ENCODE data around the gene MTUS2. TPM values are rescaled to one million over a fixed set of nuclear protein-coding genes. Genes with fewer than 3 reads are reported as not detected.

Gene MTUS2
- total RNA-seq, 3 donors from 2014 or later, result not detected

DNA sequence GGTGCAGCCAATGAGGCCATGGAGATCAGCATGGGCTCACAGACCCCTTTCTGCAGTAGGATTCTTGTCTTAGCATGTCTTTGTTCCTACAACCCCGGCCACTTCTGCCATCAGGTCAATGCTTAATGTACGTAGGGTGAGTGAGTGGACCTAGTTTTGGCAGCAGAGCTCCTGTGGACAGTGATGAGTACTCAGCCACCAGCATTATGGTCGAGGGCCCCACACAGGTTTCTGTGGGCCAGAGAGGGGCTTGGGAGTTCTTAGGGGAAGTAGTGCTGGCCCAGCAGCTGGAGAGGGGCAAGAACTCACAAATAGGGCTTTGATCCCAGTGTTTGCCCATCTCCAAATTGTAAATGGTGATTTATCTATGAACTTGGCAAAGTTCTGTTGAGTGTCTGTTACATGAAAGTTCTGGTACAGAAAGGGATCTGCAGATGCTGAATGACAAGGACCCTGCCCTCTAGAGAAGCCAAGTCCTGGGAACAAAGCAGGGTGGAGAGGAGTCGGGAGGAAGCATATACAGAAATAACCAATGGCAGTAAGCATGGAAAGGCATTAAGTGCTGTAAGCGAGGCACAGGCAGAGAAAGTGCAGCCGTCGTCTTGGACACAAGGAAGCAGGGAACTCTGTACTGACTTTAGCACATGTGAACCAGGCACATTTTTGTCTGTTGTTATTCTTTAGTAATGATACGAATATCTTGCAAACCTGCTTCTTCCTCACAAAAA, 185.1 kb downstream of the MTUS2 start:
- H3K4me1 Mint-ChIP-seq (ENCODE audit: low read depth), result no peaks in the 10 kb centered on the region
- DNase-seq, result no peak
- H3K27me3 Mint-ChIP-seq (ENCODE audit: low read depth), result peaks cover 5% of the 10 kb centered on the region
- no peak for ATAC-seq
- no peaks in the 10 kb centered on the region for H3K36me3 Mint-ChIP-seq (ENCODE audit: insufficient read depth)
- peaks cover 10% of the 10 kb centered on the region for H3K9me3 Mint-ChIP-seq
- H3K4me3 Mint-ChIP-seq, result no peak overlapping the region

GRCh38 chr13:29005763-29006120, 185.6 kb downstream of the MTUS2 start:
- ATAC-seq, result no peak
- Mint-ChIP-seq H3K27me3 (ENCODE audit: low read depth) (peaks cover 6% of the 10 kb centered on the region), H3K4me1 (ENCODE audit: low read depth) (no peaks in the 10 kb centered on the region), H3K36me3 (ENCODE audit: insufficient read depth) (no peaks in the 10 kb centered on the region), H3K4me3 (no peak overlapping the region), H3K9me3 (peaks cover 8% of the 10 kb centered on the region)
- DNase-seq, result no peak

DNA sequence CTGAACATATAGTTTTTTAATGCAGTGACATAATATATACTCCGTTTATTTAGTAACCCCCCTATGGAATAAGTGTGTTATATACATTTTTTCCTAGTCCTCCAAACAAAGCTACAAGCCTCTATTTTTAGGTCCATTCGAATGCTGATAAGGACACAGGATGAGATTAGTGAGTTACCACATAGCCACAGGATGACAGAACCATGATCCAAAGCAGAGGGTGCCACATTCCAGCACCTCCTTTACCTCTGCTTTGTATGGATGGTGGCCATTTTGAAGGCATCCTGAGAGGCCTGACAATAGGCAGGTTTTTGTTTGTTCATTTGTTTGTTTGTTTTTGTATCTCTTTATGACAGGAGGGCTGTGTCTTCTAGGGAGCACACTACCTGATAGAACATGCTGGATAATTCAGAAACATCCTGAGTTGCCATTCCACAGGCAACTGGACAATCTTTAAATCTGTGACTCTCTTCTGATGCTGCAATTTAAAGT, 186.3 kb downstream of the MTUS2 start:
- no peak overlapping the region for H3K4me3 Mint-ChIP-seq
- no peaks in the 10 kb centered on the region for H3K36me3 Mint-ChIP-seq (ENCODE audit: insufficient read depth)
- no peaks in the 10 kb centered on the region for H3K4me1 Mint-ChIP-seq (ENCODE audit: low read depth)
- ATAC-seq (no peak), DNase-seq (no peak)
- peaks cover 4% of the 10 kb centered on the region for H3K27me3 Mint-ChIP-seq (ENCODE audit: low read depth)
- H3K9me3 Mint-ChIP-seq, result peaks cover 2% of the 10 kb centered on the region

- DNase-seq, result no peak
- no peak overlapping the region for H3K4me3 Mint-ChIP-seq
- no peaks in the 10 kb centered on the region for H3K36me3 Mint-ChIP-seq (ENCODE audit: insufficient read depth)
- no peak for ATAC-seq
- H3K4me1 Mint-ChIP-seq (ENCODE audit: low read depth), result no peaks in the 10 kb centered on the region
- H3K27me3 Mint-ChIP-seq (ENCODE audit: low read depth), result peaks cover 4% of the 10 kb centered on the region
- H3K9me3 Mint-ChIP-seq, result no peaks in the 10 kb centered on the region
These were observed 188.2 kb downstream of the MTUS2 start for GRCh38 chr13:29008296-29008695.

DNA sequence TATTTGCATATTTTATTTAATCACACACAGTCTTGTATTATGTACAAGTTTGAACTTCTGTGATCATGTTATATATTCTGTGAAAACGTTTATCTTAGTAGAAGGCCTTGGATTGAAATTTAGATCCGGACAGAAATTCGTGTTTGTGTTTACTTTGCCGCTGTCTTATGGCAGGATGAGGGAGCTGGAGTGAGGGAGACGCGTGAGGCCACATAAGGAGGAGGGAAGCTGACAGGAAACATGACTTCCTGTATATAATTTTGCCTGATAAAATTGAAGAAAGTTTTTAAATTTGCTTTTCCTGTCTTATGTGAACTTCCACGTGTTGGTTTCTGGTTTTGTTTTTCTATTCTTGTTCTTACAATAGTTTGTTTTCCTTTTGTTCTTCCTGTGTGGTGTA, 200.2 kb downstream of the MTUS2 start:
- ATAC-seq, result no peak
- Mint-ChIP-seq H3K27me3 (ENCODE audit: low read depth) (no peaks in the 10 kb centered on the region), H3K4me3 (no peak overlapping the region), H3K9me3 (no peaks in the 10 kb centered on the region), H3K36me3 (ENCODE audit: insufficient read depth) (no peaks in the 10 kb centered on the region), H3K4me1 (ENCODE audit: low read depth) (peaks cover 7% of the 10 kb centered on the region)
- DNase-seq, result no peak

DNA sequence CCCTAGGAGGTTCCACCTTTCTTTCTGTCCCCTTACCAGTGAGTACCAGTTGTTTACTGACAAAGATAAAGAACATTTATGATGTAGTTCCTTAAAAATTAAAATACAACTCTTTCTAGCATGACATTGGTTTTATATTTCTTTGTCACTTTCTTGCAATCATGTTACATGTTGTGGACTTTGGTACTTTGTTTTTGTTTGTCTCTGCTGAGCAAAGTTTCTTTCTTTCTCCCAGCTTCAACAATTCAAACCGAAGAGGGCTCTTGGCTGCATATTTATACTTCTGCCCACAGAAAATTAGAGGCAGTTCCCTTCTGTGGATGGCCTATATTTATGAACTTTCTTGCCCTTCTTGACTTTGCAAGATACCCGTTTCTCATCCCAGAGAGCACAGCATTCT, 201.2 kb downstream of the MTUS2 start:
- DNase-seq (no peak), ATAC-seq (no peak)
- Mint-ChIP-seq H3K27me3 (ENCODE audit: low read depth) (no peaks in the 10 kb centered on the region), H3K36me3 (ENCODE audit: insufficient read depth) (no peaks in the 10 kb centered on the region), H3K4me1 (ENCODE audit: low read depth) (peaks cover 7% of the 10 kb centered on the region), H3K4me3 (no peak overlapping the region), H3K9me3 (no peaks in the 10 kb centered on the region)

GRCh38 chr13:29021717-29022116, 201.6 kb downstream of the MTUS2 start:
- no peak overlapping the region for H3K4me3 Mint-ChIP-seq
- no peaks in the 10 kb centered on the region for H3K36me3 Mint-ChIP-seq (ENCODE audit: insufficient read depth)
- DNase-seq, result no peak
- no peaks in the 10 kb centered on the region for H3K9me3 Mint-ChIP-seq
- H3K4me1 Mint-ChIP-seq (ENCODE audit: low read depth), result peaks cover 7% of the 10 kb centered on the region
- no peaks in the 10 kb centered on the region for H3K27me3 Mint-ChIP-seq (ENCODE audit: low read depth)
- no peak for ATAC-seq

DNA sequence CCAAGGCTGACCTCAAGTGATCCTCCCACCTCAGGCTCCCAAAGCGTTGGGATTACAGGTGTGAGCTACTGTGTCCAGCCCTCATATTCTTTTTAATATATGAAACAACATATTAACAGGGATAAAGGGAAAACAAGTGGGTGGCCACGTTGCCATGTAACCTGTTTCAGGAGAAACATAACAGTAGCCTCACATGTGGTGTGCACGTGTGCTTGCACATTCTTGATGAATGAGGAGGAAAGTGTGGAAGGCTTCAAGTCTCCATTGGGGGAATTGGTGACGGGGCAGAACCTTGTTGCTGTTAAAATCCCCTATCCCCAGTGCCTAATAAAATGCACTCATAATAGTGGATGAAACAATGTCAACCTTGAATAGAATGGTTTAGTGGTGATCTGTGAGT, 202.3 kb downstream of the MTUS2 start:
- DNase-seq (no peak), ATAC-seq (no peak)
- peaks cover 7% of the 10 kb centered on the region for H3K4me1 Mint-ChIP-seq (ENCODE audit: low read depth)
- H3K36me3 Mint-ChIP-seq (ENCODE audit: insufficient read depth), result no peaks in the 10 kb centered on the region
- H3K4me3 Mint-ChIP-seq, result no peak overlapping the region
- H3K27me3 Mint-ChIP-seq (ENCODE audit: low read depth), result no peaks in the 10 kb centered on the region
- H3K9me3 Mint-ChIP-seq, result no peaks in the 10 kb centered on the region

DNA sequence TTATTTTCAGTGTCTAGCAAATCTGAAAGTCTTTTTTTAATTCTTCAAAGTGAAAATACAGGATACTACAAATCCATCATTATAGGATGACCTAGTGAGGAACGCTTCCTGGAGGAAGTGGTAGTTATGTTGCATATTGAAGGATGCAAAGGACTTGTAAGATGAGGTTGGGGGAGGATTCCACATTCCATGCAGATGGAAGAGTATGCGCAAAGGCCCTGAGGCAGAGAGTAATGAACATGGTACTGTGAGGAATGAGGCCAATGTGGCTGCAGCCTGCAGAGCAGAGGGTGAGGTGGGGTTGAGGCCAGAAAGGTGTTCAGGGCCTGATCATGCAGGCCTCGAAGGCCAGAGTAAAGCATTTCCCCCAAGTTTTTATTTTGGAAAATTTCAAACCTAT, 202.8 kb downstream of the MTUS2 start:
- no peak for DNase-seq
- Mint-ChIP-seq H3K4me3 (no peak overlapping the region), H3K9me3 (no peaks in the 10 kb centered on the region), H3K4me1 (ENCODE audit: low read depth) (peaks cover 7% of the 10 kb centered on the region), H3K27me3 (ENCODE audit: low read depth) (no peaks in the 10 kb centered on the region), H3K36me3 (ENCODE audit: insufficient read depth) (no peaks in the 10 kb centered on the region)
- no peak for ATAC-seq

DNA sequence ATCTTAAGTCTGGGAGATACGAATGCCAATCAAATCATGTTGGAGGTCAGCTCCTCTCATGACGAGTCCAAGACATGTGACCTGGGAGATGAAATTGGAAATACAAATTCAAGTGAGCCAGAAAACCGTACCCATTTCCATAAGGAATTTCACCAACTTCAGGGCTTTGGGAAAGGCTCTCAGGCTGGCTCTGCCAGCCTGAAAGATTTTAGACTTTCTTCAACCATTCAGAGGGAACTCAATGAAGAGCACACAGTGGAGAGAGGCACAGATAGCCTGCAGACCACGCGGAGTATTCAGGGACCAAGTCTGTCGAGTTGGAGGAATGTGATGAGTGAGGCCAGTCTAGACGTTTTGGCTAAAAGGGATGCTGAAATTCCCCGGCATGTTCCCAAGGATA, 204.6 kb downstream of the MTUS2 start:
- peaks cover 7% of the 10 kb centered on the region for H3K4me1 Mint-ChIP-seq (ENCODE audit: low read depth)
- H3K9me3 Mint-ChIP-seq, result peaks cover 4% of the 10 kb centered on the region
- no peaks in the 10 kb centered on the region for H3K36me3 Mint-ChIP-seq (ENCODE audit: insufficient read depth)
- no peaks in the 10 kb centered on the region for H3K27me3 Mint-ChIP-seq (ENCODE audit: low read depth)
- H3K4me3 Mint-ChIP-seq, result no peak overlapping the region
- DNase-seq (no peak), ATAC-seq (no peak)

DNA sequence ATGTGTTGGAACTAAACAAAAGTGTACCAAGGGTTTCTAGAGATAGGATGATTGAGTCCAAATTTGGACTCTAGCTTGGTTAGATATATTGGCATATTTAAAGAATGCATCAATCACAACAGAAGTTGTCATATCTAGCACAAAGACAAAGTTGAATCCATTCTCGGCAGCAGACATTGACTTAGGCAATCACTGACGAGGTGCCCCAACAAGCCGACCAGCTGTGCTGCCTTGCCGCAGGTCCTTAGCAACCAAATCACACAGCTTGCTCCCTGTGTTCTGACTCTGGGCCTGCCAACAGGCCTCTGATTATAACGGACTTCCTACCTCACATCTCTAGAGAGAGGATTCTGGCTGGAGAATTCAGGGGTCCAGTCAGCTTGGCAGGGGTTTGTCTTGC, 208.7 kb downstream of the MTUS2 start:
- Mint-ChIP-seq H3K4me3 (no peak overlapping the region), H3K4me1 (ENCODE audit: low read depth) (no peaks in the 10 kb centered on the region), H3K36me3 (ENCODE audit: insufficient read depth) (no peaks in the 10 kb centered on the region), H3K27me3 (ENCODE audit: low read depth) (no peaks in the 10 kb centered on the region), H3K9me3 (peaks cover 4% of the 10 kb centered on the region)
- DNase-seq (no peak), ATAC-seq (no peak)

- Mint-ChIP-seq H3K4me3 (no peak overlapping the region), H3K4me1 (ENCODE audit: low read depth) (no peaks in the 10 kb centered on the region), H3K9me3 (no peaks in the 10 kb centered on the region), H3K27me3 (ENCODE audit: low read depth) (no peaks in the 10 kb centered on the region), H3K36me3 (ENCODE audit: insufficient read depth) (no peaks in the 10 kb centered on the region)
- ATAC-seq, result no peak
- no peak for DNase-seq
These were observed 218.6 kb downstream of the MTUS2 start for GRCh38 chr13:29038700-29039099.

DNA sequence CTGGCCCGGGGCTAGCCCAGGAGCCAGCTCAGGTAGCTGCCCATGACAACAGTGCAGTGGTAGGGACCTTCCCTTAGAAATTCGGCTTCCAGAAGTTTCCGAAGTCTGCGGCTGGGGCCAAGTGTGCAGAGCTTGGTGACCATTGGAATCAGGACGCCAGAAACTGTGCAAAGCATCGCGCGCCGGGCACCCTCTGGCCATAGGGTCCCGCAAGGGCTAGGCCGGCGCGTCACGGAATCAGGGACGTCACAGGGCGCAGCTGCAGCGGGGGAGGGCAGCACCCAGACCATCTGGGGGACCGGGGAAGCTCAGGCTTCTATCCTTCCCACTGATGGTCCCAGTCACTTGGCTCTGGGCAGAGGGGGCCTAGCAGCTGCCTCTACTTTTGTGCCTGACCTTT, 219.1 kb downstream of the MTUS2 start:
- H3K4me3 Mint-ChIP-seq, result no peak overlapping the region
- H3K27me3 Mint-ChIP-seq (ENCODE audit: low read depth), result no peaks in the 10 kb centered on the region
- no peak for ATAC-seq
- H3K4me1 Mint-ChIP-seq (ENCODE audit: low read depth), result no peaks in the 10 kb centered on the region
- no peak for DNase-seq
- peaks cover 2% of the 10 kb centered on the region for H3K9me3 Mint-ChIP-seq
- no peaks in the 10 kb centered on the region for H3K36me3 Mint-ChIP-seq (ENCODE audit: insufficient read depth)

DNA sequence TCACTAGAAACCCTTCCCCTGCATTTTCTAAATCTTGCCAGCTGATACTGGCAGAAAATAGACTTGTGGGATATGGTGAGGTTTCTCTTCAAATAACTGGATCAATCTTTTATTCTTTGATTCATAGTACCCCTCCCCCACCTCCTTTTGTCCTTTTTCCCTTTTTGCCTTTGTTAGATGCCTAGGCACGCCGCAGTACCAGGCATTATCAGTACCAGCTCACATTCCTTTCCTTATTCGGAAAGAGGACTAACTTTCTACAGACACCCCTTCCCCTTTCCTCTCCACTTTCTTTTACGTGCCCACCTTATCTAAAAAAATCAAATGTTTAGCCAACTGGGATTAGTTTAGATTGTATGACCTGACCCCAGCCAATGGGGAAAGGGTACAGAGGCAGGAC, 226.4 kb downstream of the MTUS2 start:
- H3K27me3 Mint-ChIP-seq (ENCODE audit: low read depth), result no peaks in the 10 kb centered on the region
- ATAC-seq (no peak), DNase-seq (no peak)
- H3K9me3 Mint-ChIP-seq, result peaks cover 19% of the 10 kb centered on the region
- H3K36me3 Mint-ChIP-seq (ENCODE audit: insufficient read depth), result no peaks in the 10 kb centered on the region
- no peaks in the 10 kb centered on the region for H3K4me1 Mint-ChIP-seq (ENCODE audit: low read depth)
- H3K4me3 Mint-ChIP-seq, result no peak overlapping the region

GRCh38 chr13:29049524-29049923, 229.4 kb downstream of the MTUS2 start:
- Mint-ChIP-seq H3K9me3 (peaks cover 20% of the 10 kb centered on the region), H3K27me3 (ENCODE audit: low read depth) (no peaks in the 10 kb centered on the region), H3K4me1 (ENCODE audit: low read depth) (no peaks in the 10 kb centered on the region), H3K4me3 (no peak overlapping the region), H3K36me3 (ENCODE audit: insufficient read depth) (no peaks in the 10 kb centered on the region)
- no peak for DNase-seq
- no peak for ATAC-seq

All from activated T-cell treated with anti-CD3 and anti-CD28 coated beads, Interleukin-2, amount 50 U/mL, for 4 hours (primary cell).